WTC11 (cell line): Measurements from ENCODE around the gene LTB.

ENCODE experiments used
- ATF2 ChIP-seq: sonication (generic); formaldehyde crosslinking; IDR thresholded peaks from 2 replicates; pipeline ENCODE4 v1.8.1; 2022; ENCODE audit warnings: low read depth, missing genetic modification reagents, borderline replicate concordance
- CBFB ChIP-seq: sonication (generic); formaldehyde crosslinking; IDR thresholded peaks from 2 replicates; pipeline ENCODE4 v1.8.1; 2022; ENCODE audit warnings: mild to moderate bottlenecking, low read depth, missing genetic modification reagents
- CREB1 ChIP-seq: sonication (generic); formaldehyde crosslinking; IDR thresholded peaks from 2 replicates; pipeline ENCODE4 v1.8.0; 2023; ENCODE audit warnings: mild to moderate bottlenecking, missing genetic modification reagents
- CREM ChIP-seq: sonication (generic); formaldehyde crosslinking; IDR thresholded peaks from 2 replicates; pipeline ENCODE4 v1.8.1; 2022; ENCODE audit warnings: mild to moderate bottlenecking, missing genetic modification reagents, moderate library complexity
- CTCF ChIP-seq: fragments of 200-600 bp; IDR thresholded peaks from 2 replicates; pipeline ENCODE4 v1.8.0; 2022; ENCODE audit warnings: antibody characterized with exemption
- MAX ChIP-seq: sonication (generic); formaldehyde crosslinking; IDR thresholded peaks from 2 replicates; pipeline ENCODE4 v1.8.0; 2022; ENCODE audit warnings: mild to moderate bottlenecking, missing genetic modification reagents
- NR1H2 ChIP-seq: sonication (generic); formaldehyde crosslinking; IDR thresholded peaks from 2 replicates; pipeline ENCODE4 v1.9.0; 2021; ENCODE audit warnings: mild to moderate bottlenecking, moderate library complexity, missing genetic modification reagents
- PRDM15 ChIP-seq: sonication (generic); formaldehyde crosslinking; IDR thresholded peaks from 2 replicates; pipeline ENCODE4 v1.8.0; 2022; ENCODE audit warnings: missing genetic modification reagents
- SOX15 ChIP-seq: fragments of 250-450 bp; sonication (Bioruptor Pico); IDR thresholded peaks from 2 replicates; pipeline ENCODE4 v1.9.0; 2021; ENCODE audit warnings: mild to moderate bottlenecking
- ZNF396 ChIP-seq: fragments of 250-450 bp; sonication (Bioruptor Pico); IDR thresholded peaks from 2 replicates; pipeline ENCODE4 v1.8.0; 2021; ENCODE audit warnings: mild to moderate bottlenecking, moderate library complexity, borderline replicate concordance

- no peak for TF ChIP-seq CBFB (CRISPR knock-in tag)
- no peak for TF ChIP-seq NR1H2 (CRISPR knock-in tag)
- TF ChIP-seq CTCF = no peak
- no peak for TF ChIP-seq CREB1
- no peak for TF ChIP-seq ATF2 (CRISPR knock-in tag)
- no peak for TF ChIP-seq CREM (CRISPR knock-in tag)
- no peak for TF ChIP-seq MAX (CRISPR knock-in tag)
- TF ChIP-seq SOX15 = no peak
- no peak for TF ChIP-seq PRDM15 (CRISPR knock-in tag)
- no peak for TF ChIP-seq ZNF396 (CRISPR knock-in tag)
Measured at GRCh38 chr6:31531771-31532643, 50.2 kb downstream of the LTB start.
